Neural progenitor cell (in vitro differentiated cells): ENCODE data around the gene TMEM143. TPM values are rescaled to one million over a fixed set of nuclear protein-coding genes. Genes with fewer than 3 reads are reported as not detected.

Experiments
- DNase-seq: peaks from one replicate; pipeline ENCODE4 v3.0.0-alpha.2; 2016; ENCODE audit warnings: low spot score
- H2AFZ ChIP-seq: fragments of 200-600 bp; sonication (generic); replicated peaks from 2 replicates; pipeline ENCODE4 v1.6.1; 2016; ENCODE audit warnings: antibody characterized with exemption
- H3F3A ChIP-seq: fragments of 200-600 bp; sonication (generic); 2 replicates; pipeline ENCODE4 v1.6.1; 2016; ENCODE audit warnings: antibody characterized with exemption, low read depth
- H3K27ac ChIP-seq: fragments of 200-600 bp; sonication (generic); 2 replicates; pipeline ENCODE4 v1.5.1; 2016; ENCODE audit warnings: mild to moderate bottlenecking
- H3K27me3 ChIP-seq: fragments of 200-600 bp; sonication (generic); 2 replicates; pipeline ENCODE4 v1.6.1; 2016; ENCODE audit warnings: mild to moderate bottlenecking, moderate library complexity
- H3K36me3 ChIP-seq: fragments of 200-600 bp; sonication (generic); 2 replicates; pipeline ENCODE4 v1.5.1; 2016
- H3K4me1 ChIP-seq: fragments of 200-600 bp; sonication (generic); 2 replicates; pipeline ENCODE4 v1.6.1; 2016; ENCODE audit warnings: mixed run types
- H3K4me2 ChIP-seq: fragments of 200-600 bp; sonication (generic); 2 replicates; pipeline ENCODE4 v1.6.1; 2016
- H3K4me3 ChIP-seq: fragments of 200-600 bp; sonication (generic); 2 replicates; pipeline ENCODE4 v1.5.1; 2016
- H3K79me2 ChIP-seq: fragments of 200-600 bp; sonication (generic); 2 replicates; pipeline ENCODE4 v1.6.1; 2016; ENCODE audit warnings: low read depth
- H3K9ac ChIP-seq: fragments of 200-600 bp; sonication (generic); 2 replicates; pipeline ENCODE4 v1.6.1; 2016
- H3K9me3 ChIP-seq: fragments of 200-600 bp; sonication (generic); 2 replicates; pipeline ENCODE4 v1.5.1; 2016; ENCODE audit warnings: low read depth
- H4K20me1 ChIP-seq: fragments of 200-600 bp; sonication (generic); 2 replicates; pipeline ENCODE4 v1.6.1; 2016; ENCODE audit warnings: low read depth
- H3K27ac Mint-ChIP-seq: 3 replicates; pipeline ENCODE4 v1.8.0; 2021; ENCODE audit warnings: mixed read lengths
- H3K27me3 Mint-ChIP-seq: 2 replicates; pipeline ENCODE4 v1.8.0; 2022; ENCODE audit warnings: low read depth, mild to moderate bottlenecking, inconsistent platforms, moderate library complexity, mixed read lengths; ENCODE audit not compliant: insufficient read depth
- H3K36me3 Mint-ChIP-seq: 3 replicates; pipeline ENCODE4 v1.8.0; 2021; ENCODE audit warnings: mixed read lengths
- H3K4me1 Mint-ChIP-seq: 3 replicates; pipeline ENCODE4 v1.8.0; 2021; ENCODE audit warnings: mixed read lengths
- H3K4me3 Mint-ChIP-seq: 3 replicates; pipeline ENCODE4 v1.8.0; 2021; ENCODE audit warnings: mild to moderate bottlenecking, moderate library complexity, mixed read lengths
- H3K9me3 Mint-ChIP-seq: 3 replicates; pipeline ENCODE4 v1.8.0; 2020; ENCODE audit warnings: mixed read lengths
- EZH2 ChIP-seq: fragments of 200-600 bp; sonication (generic); IDR thresholded peaks from 2 replicates; pipeline ENCODE4 v1.6.1; 2017; ENCODE audit warnings: antibody characterized with exemption, mild to moderate bottlenecking, moderate library complexity
- EZH2phosphoT487 ChIP-seq: fragments of 200-600 bp; sonication (generic); IDR thresholded peaks from 2 replicates; pipeline ENCODE4 v1.6.1; 2017; ENCODE audit warnings: antibody characterized with exemption
- total RNA-seq: library from RNA; depleted of rRNA; stranded (reverse); fragments of >200 nt; gene quantifications from 2 replicates; pipeline ENCODE4 v1.2.3, GENCODE V29; 2015; ENCODE audit warnings: low replicate concordance
- TF ChIP-seq, protein P1 (sequence below): fragments of 200-600 bp; sonication (generic); IDR thresholded peaks from 2 replicates; pipeline ENCODE4 v1.5.1; 2017; ENCODE audit warnings: antibody characterized with exemption, mild to moderate bottlenecking

Gene TMEM143
- total RNA-seq, 1 donor from 2014 or later: 3.1 TPM

- H3K27me3 Mint-ChIP-seq: peaks cover 10% of the 10 kb centered on the region
- no peaks in the 10 kb centered on the region for H3K36me3 ChIP-seq
- TF ChIP-seq EZH2phosphoT487: no peak
- no peak for TF ChIP-seq EZH2
- TF ChIP-seq, protein P1, sequence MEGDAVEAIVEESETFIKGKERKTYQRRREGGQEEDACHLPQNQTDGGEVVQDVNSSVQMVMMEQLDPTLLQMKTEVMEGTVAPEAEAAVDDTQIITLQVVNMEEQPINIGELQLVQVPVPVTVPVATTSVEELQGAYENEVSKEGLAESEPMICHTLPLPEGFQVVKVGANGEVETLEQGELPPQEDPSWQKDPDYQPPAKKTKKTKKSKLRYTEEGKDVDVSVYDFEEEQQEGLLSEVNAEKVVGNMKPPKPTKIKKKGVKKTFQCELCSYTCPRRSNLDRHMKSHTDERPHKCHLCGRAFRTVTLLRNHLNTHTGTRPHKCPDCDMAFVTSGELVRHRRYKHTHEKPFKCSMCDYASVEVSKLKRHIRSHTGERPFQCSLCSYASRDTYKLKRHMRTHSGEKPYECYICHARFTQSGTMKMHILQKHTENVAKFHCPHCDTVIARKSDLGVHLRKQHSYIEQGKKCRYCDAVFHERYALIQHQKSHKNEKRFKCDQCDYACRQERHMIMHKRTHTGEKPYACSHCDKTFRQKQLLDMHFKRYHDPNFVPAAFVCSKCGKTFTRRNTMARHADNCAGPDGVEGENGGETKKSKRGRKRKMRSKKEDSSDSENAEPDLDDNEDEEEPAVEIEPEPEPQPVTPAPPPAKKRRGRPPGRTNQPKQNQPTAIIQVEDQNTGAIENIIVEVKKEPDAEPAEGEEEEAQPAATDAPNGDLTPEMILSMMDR: no peak
- H3K4me2 ChIP-seq: no peak overlapping the region
- peaks cover 4% of the 10 kb centered on the region for H3K4me1 ChIP-seq
- H3F3A ChIP-seq: peaks cover 12% of the 10 kb centered on the region
- H4K20me1 ChIP-seq: no peaks in the 10 kb centered on the region
- no peaks in the 10 kb centered on the region for H3K9me3 Mint-ChIP-seq
- no peaks in the 10 kb centered on the region for H3K36me3 Mint-ChIP-seq
- no peaks in the 10 kb centered on the region for H3K9me3 ChIP-seq
- no peak overlapping the region for H3K4me3 ChIP-seq
- H3K27me3 ChIP-seq: no peaks in the 10 kb centered on the region
- no peak overlapping the region for H3K27ac Mint-ChIP-seq
- H2AFZ ChIP-seq: peak overlapping the region; percentile 37
- DNase-seq: no peak
- no peak overlapping the region for H3K9ac ChIP-seq
- no peaks in the 10 kb centered on the region for H3K79me2 ChIP-seq
- H3K4me3 Mint-ChIP-seq: no peak overlapping the region
- H3K27ac ChIP-seq: no peak overlapping the region
- H3K4me1 Mint-ChIP-seq: peaks cover 28% of the 10 kb centered on the region
Measured at GRCh38 chr19:48367855-48368254, 4.1 kb upstream of the TMEM143 start.

DNA sequence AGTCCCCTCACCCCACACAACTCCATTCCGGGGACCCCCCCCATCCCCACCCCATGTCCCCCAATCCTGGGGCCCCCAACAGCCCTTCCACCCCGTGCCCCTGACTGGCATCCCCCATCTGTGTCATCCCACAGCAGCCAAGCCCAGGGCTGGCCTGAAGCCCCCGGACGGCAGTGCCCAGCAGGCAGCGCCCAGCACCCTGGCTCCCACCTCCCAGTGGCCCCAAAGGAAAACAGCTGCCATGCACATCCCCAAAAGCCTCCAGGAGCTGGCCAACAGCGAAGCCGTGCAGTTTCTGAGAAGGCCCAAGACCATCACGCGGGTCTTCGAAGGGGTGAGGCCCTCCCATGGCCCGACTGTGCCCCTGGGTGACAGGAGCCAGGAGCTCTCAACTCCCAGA is 1.9 kb upstream of the TMEM143 start:
- H3K4me1 ChIP-seq: peaks cover 4% of the 10 kb centered on the region
- TF ChIP-seq EZH2: no peak
- TF ChIP-seq, protein P1: no peak
- TF ChIP-seq EZH2phosphoT487: no peak
- Mint-ChIP-seq H3K36me3 (no peaks in the 10 kb centered on the region), H3K27ac (no peak overlapping the region), H3K4me3 (no peak overlapping the region), H3K4me1 (peaks cover 22% of the 10 kb centered on the region), H3K27me3 (peaks cover 12% of the 10 kb centered on the region), H3K9me3 (no peaks in the 10 kb centered on the region)
- no peaks in the 10 kb centered on the region for H3K79me2 ChIP-seq
- H3K4me2 ChIP-seq: no peak overlapping the region
- H3K36me3 ChIP-seq: no peaks in the 10 kb centered on the region
- peaks cover 15% of the 10 kb centered on the region for H3F3A ChIP-seq
- no peaks in the 10 kb centered on the region for H3K27me3 ChIP-seq
- H3K27ac ChIP-seq: no peak overlapping the region
- no peak overlapping the region for H2AFZ ChIP-seq
- no peaks in the 10 kb centered on the region for H4K20me1 ChIP-seq
- H3K4me3 ChIP-seq: no peak overlapping the region
- no peak for DNase-seq
- H3K9me3 ChIP-seq: no peaks in the 10 kb centered on the region
- no peak overlapping the region for H3K9ac ChIP-seq

GRCh38 chr19:48364598-48365348 is 1.0 kb upstream of the TMEM143 start:
- DNase-seq: no peak
- H3K27ac Mint-ChIP-seq: no peak overlapping the region
- no peak overlapping the region for H3K27ac ChIP-seq

More at GRCh38 chr19:48364598-48365348, 1.0 kb upstream of the TMEM143 start:
- Mint-ChIP-seq H3K4me1 (peaks cover 21% of the 10 kb centered on the region), H3K27me3 (peaks cover 12% of the 10 kb centered on the region), H3K4me3 (peak overlapping the region; percentile 50), H3K9me3 (no peaks in the 10 kb centered on the region), H3K36me3 (no peaks in the 10 kb centered on the region)
- no peaks in the 10 kb centered on the region for H3K79me2 ChIP-seq
- H3K36me3 ChIP-seq: no peaks in the 10 kb centered on the region
- peaks cover 15% of the 10 kb centered on the region for H3F3A ChIP-seq
- no peaks in the 10 kb centered on the region for H4K20me1 ChIP-seq
- H3K9ac ChIP-seq: no peak overlapping the region
- no peaks in the 10 kb centered on the region for H3K9me3 ChIP-seq
- no peak overlapping the region for H3K4me3 ChIP-seq
- H3K4me1 ChIP-seq: peaks cover 4% of the 10 kb centered on the region
- TF ChIP-seq, protein P1: no peak
- TF ChIP-seq EZH2 (no peak), EZH2phosphoT487 (no peak)
- peak overlapping the region; percentile 11 for H2AFZ ChIP-seq
- no peaks in the 10 kb centered on the region for H3K27me3 ChIP-seq
- peak overlapping the region; percentile 22 for H3K4me2 ChIP-seq
